Measurements from ENCODE around the gene AP1G2. TPM values are rescaled to one million over a fixed set of nuclear protein-coding genes. Genes with fewer than 3 reads are reported as not detected.

Gene AP1G2
- polyA plus RNA-seq, 2 donors = 81.5 to 171 TPM

- H3K9me3 ChIP-seq (ENCODE audit: control insufficient read depth in 2 of 2, insufficient read depth in 1 of 2, low read depth in 1 of 2, low read length in 1 of 2) = no peaks in the 10 kb centered on the region
- H3K4me1 ChIP-seq (ENCODE audit: control insufficient read depth in 2 of 2, insufficient read depth in 2 of 2, low read length in 1 of 2) = peaks cover 0 to 9% of the 10 kb centered on the region in 2 donors
- WGBS, 2 donors = 83 to 87% methylated on average over 7 of the region's 7 CpGs
- H3K36me3 ChIP-seq (ENCODE audit: control insufficient read depth in 2 of 2, insufficient read depth in 2 of 2, low read length in 1 of 2) = peaks cover 8 to 39% of the 10 kb centered on the region in 2 donors
- H3K27ac ChIP-seq (ENCODE audit: low read depth in 2 of 2, low read length in 1 of 2) = no peak overlapping the region
- H3K27me3 ChIP-seq (ENCODE audit: control insufficient read depth in 1 of 2, insufficient read depth in 2 of 2, low read length in 2 of 2) = no peaks in the 10 kb centered on the region
- H3K4me3 ChIP-seq (ENCODE audit: low read depth in 1 of 2, low read length in 2 of 2) = no peak overlapping the region
These were observed 2.7 kb downstream of the AP1G2 start for GRCh38 chr14:23564876-23565275.

DNA sequence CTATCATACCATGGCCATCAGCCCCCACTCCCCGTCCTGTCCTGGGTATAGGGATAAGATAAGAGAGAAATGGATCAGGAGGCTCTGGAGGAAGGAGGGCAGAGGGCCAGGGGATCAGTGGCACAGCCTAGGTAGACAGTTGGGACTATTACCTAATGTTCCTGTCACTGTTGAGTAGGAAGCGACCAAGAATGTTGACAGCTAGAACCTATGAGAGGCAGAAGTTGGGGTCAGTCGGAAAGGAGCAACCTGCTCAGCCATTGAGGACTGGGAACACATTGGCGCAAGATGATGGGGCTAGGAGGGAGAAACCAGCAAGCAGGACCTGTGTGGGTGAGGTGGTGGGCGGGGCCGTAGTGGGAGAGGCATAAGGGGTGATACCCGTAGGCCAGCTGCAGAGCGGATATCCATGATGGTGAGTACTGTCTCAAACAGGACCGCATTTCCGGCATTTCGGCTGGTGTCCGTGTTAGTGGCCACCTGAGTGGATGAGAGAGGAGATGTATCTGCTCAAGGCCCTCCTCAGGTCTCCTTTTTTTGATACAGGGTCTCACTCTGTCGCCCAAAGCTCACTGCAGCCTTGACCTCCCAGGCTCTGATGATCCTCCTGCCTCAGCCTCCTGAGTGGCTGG lies 3.3 kb downstream of the AP1G2 start:
- Histone ChIP-seq H3K27me3 (ENCODE audit: control insufficient read depth in 1 of 2, insufficient read depth in 2 of 2, low read length in 2 of 2) (no peaks in the 10 kb centered on the region), H3K9me3 (ENCODE audit: control insufficient read depth in 2 of 2, insufficient read depth in 1 of 2, low read depth in 1 of 2, low read length in 1 of 2) (no peaks in the 10 kb centered on the region), H3K36me3 (ENCODE audit: control insufficient read depth in 2 of 2, insufficient read depth in 2 of 2, low read length in 1 of 2) (peaks cover 8 to 43% of the 10 kb centered on the region in 2 donors), H3K27ac (ENCODE audit: low read depth in 2 of 2, low read length in 1 of 2) (no peak overlapping the region), H3K4me1 (ENCODE audit: control insufficient read depth in 2 of 2, insufficient read depth in 2 of 2, low read length in 1 of 2) (peaks cover 0 to 5% of the 10 kb centered on the region in 2 donors), H3K4me3 (ENCODE audit: low read depth in 1 of 2, low read length in 2 of 2) (no peak overlapping the region)
- 88 to 89% methylated on average over 13 of the region's 13 CpGs for WGBS, 2 donors

- H3K9me3 ChIP-seq (ENCODE audit: control insufficient read depth in 2 of 2, insufficient read depth in 1 of 2, low read depth in 1 of 2, low read length in 1 of 2) = no peaks in the 10 kb centered on the region
- H3K27me3 ChIP-seq (ENCODE audit: control insufficient read depth in 1 of 2, insufficient read depth in 2 of 2, low read length in 2 of 2) = no peaks in the 10 kb centered on the region
- WGBS, 2 donors = 80 to 82% methylated on average over 14 of the region's 14 CpGs
- no peak overlapping the region for H3K27ac ChIP-seq (ENCODE audit: low read depth in 2 of 2, low read length in 1 of 2)
- H3K36me3 ChIP-seq (ENCODE audit: control insufficient read depth in 2 of 2, insufficient read depth in 2 of 2, low read length in 1 of 2) = peaks cover 10 to 45% of the 10 kb centered on the region in 2 donors
- no peak overlapping the region for H3K4me3 ChIP-seq (ENCODE audit: low read depth in 1 of 2, low read length in 2 of 2)
- H3K4me1 ChIP-seq (ENCODE audit: control insufficient read depth in 2 of 2, insufficient read depth in 2 of 2, low read length in 1 of 2) = peaks cover 0 to 5% of the 10 kb centered on the region in 2 donors
These were observed 4.0 kb downstream of the AP1G2 start for GRCh38 chr14:23563473-23564180.

- no peaks in the 10 kb centered on the region for H3K9me3 ChIP-seq (ENCODE audit: control insufficient read depth in 2 of 2, insufficient read depth in 1 of 2, low read depth in 1 of 2, low read length in 1 of 2)
- no peak overlapping the region for H3K4me3 ChIP-seq (ENCODE audit: low read depth in 1 of 2, low read length in 2 of 2)
- no peak overlapping the region for H3K27ac ChIP-seq (ENCODE audit: low read depth in 2 of 2, low read length in 1 of 2)
- H3K27me3 ChIP-seq (ENCODE audit: control insufficient read depth in 1 of 2, insufficient read depth in 2 of 2, low read length in 2 of 2) = no peaks in the 10 kb centered on the region
- 92 to 100% methylated on average over 2 of the region's 2 CpGs for WGBS, 2 donors
- H3K36me3 ChIP-seq (ENCODE audit: control insufficient read depth in 2 of 2, insufficient read depth in 2 of 2, low read length in 1 of 2) = peaks cover 10 to 45% of the 10 kb centered on the region in 2 donors
- peaks cover 0 to 5% of the 10 kb centered on the region in 2 donors for H3K4me1 ChIP-seq (ENCODE audit: control insufficient read depth in 2 of 2, insufficient read depth in 2 of 2, low read length in 1 of 2)
These were observed 4.6 kb downstream of the AP1G2 start for GRCh38 chr14:23562822-23563472.

DNA sequence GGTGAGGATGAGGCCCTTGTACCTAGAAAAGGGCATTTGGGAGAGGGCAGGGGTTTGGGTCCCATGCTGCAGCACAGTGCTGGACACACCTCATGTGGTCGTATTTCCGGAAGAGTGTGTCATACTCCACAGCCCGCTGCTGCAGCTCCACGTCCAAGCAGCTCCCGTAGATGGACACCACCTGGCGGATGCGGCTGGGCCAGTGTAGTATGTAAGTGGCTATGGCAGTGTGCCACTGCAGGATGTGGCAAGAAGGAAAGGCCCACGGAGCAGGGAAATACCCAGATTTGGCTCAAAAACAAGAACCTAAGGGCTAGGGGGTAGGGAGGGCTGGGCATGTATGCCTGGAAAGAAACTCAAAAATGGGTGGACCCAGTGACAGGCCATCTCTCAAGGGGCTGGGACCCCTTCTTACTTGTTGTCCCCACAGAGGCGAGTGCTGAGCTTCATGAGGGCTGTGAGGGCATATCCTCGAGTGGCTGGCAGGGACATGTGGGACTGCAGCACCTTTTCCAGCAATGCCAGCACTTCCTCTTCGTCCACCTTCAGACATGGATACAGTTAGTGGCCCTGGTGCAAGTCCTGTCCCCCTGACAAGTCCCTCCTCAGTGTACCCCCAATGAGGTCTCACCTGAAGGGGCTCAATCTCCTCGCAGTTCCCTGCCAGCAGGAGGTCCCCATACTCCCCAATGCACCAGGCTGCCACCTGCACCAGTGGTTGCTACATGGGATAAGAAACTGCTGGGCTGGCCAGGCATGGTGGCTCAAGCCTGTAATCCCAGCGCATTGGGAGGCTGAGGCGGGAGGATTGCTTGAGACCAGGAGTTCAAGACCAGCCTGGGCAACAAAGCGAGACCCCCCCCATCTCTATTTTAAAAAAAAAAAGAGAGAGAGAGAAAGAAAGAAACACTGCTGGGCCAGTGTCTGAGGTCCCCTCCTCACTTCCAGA lies 5.4 kb downstream of the AP1G2 start:
- Histone ChIP-seq H3K27me3 (ENCODE audit: control insufficient read depth in 1 of 2, insufficient read depth in 2 of 2, low read length in 2 of 2) (no peaks in the 10 kb centered on the region), H3K4me3 (ENCODE audit: low read depth in 1 of 2, low read length in 2 of 2) (no peak overlapping the region), H3K9me3 (ENCODE audit: control insufficient read depth in 2 of 2, insufficient read depth in 1 of 2, low read depth in 1 of 2, low read length in 1 of 2) (no peaks in the 10 kb centered on the region), H3K27ac (ENCODE audit: low read depth in 2 of 2, low read length in 1 of 2) (no peak overlapping the region), H3K4me1 (ENCODE audit: control insufficient read depth in 2 of 2, insufficient read depth in 2 of 2, low read length in 1 of 2) (peaks cover 0 to 5% of the 10 kb centered on the region in 2 donors), H3K36me3 (ENCODE audit: control insufficient read depth in 2 of 2, insufficient read depth in 2 of 2, low read length in 1 of 2) (peaks cover 10 to 45% of the 10 kb centered on the region in 2 donors)
- WGBS, 2 donors = 75% methylated on average over 15 of the region's 15 CpGs

- H3K36me3 ChIP-seq (ENCODE audit: control insufficient read depth in 2 of 2, insufficient read depth in 2 of 2, low read length in 1 of 2) = peaks cover 10 to 45% of the 10 kb centered on the region in 2 donors
- H3K27ac ChIP-seq (ENCODE audit: low read depth in 2 of 2, low read length in 1 of 2) = no peak overlapping the region
- 86 to 92% methylated on average over 2 of the region's 2 CpGs for WGBS, 2 donors
- H3K27me3 ChIP-seq (ENCODE audit: control insufficient read depth in 1 of 2, insufficient read depth in 2 of 2, low read length in 2 of 2) = no peaks in the 10 kb centered on the region
- no peak overlapping the region for H3K4me3 ChIP-seq (ENCODE audit: low read depth in 1 of 2, low read length in 2 of 2)
- peaks cover 2 to 4% of the 10 kb centered on the region in 2 donors for H3K4me1 ChIP-seq (ENCODE audit: control insufficient read depth in 2 of 2, insufficient read depth in 2 of 2, low read length in 1 of 2)
- H3K9me3 ChIP-seq (ENCODE audit: control insufficient read depth in 2 of 2, insufficient read depth in 1 of 2, low read depth in 1 of 2, low read length in 1 of 2) = no peaks in the 10 kb centered on the region
These were observed 6.3 kb downstream of the AP1G2 start for GRCh38 chr14:23561259-23561658.

- Histone ChIP-seq H3K27me3 (ENCODE audit: control insufficient read depth in 1 of 2, insufficient read depth in 2 of 2, low read length in 2 of 2) (no peaks in the 10 kb centered on the region), H3K4me1 (ENCODE audit: control insufficient read depth in 2 of 2, insufficient read depth in 2 of 2, low read length in 1 of 2) (peaks cover 2 to 4% of the 10 kb centered on the region in 2 donors), H3K4me3 (ENCODE audit: low read depth in 1 of 2, low read length in 2 of 2) (no peak overlapping the region), H3K36me3 (ENCODE audit: control insufficient read depth in 2 of 2, insufficient read depth in 2 of 2, low read length in 1 of 2) (peaks cover 10 to 39% of the 10 kb centered on the region in 2 donors), H3K9me3 (ENCODE audit: control insufficient read depth in 2 of 2, insufficient read depth in 1 of 2, low read depth in 1 of 2, low read length in 1 of 2) (no peaks in the 10 kb centered on the region), H3K27ac (ENCODE audit: low read depth in 2 of 2, low read length in 1 of 2) (no peak overlapping the region)
- 81 to 86% methylated on average over 3 of the region's 3 CpGs for WGBS, 2 donors
These were observed 7.6 kb downstream of the AP1G2 start for GRCh38 chr14:23559926-23560520.

GRCh38 chr14:23559010-23559925 lies 8.3 kb downstream of the AP1G2 start:
- Histone ChIP-seq H3K27me3 (ENCODE audit: control insufficient read depth in 1 of 2, insufficient read depth in 2 of 2, low read length in 2 of 2) (no peaks in the 10 kb centered on the region), H3K36me3 (ENCODE audit: control insufficient read depth in 2 of 2, insufficient read depth in 2 of 2, low read length in 1 of 2) (peaks cover 10 to 37% of the 10 kb centered on the region in 2 donors), H3K9me3 (ENCODE audit: control insufficient read depth in 2 of 2, insufficient read depth in 1 of 2, low read depth in 1 of 2, low read length in 1 of 2) (no peaks in the 10 kb centered on the region), H3K4me1 (ENCODE audit: control insufficient read depth in 2 of 2, insufficient read depth in 2 of 2, low read length in 1 of 2) (peaks cover 2 to 4% of the 10 kb centered on the region in 2 donors), H3K27ac (ENCODE audit: low read depth in 2 of 2, low read length in 1 of 2) (no peak overlapping the region), H3K4me3 (ENCODE audit: low read depth in 1 of 2, low read length in 2 of 2) (no peak overlapping the region)
- WGBS, 2 donors = 74% methylated on average over 21 of the region's 21 CpGs

Data from esophagus (tissue), 2 donors.